ENCODE measurements around the gene CHTF18.

CHTF18 gene

DNA sequence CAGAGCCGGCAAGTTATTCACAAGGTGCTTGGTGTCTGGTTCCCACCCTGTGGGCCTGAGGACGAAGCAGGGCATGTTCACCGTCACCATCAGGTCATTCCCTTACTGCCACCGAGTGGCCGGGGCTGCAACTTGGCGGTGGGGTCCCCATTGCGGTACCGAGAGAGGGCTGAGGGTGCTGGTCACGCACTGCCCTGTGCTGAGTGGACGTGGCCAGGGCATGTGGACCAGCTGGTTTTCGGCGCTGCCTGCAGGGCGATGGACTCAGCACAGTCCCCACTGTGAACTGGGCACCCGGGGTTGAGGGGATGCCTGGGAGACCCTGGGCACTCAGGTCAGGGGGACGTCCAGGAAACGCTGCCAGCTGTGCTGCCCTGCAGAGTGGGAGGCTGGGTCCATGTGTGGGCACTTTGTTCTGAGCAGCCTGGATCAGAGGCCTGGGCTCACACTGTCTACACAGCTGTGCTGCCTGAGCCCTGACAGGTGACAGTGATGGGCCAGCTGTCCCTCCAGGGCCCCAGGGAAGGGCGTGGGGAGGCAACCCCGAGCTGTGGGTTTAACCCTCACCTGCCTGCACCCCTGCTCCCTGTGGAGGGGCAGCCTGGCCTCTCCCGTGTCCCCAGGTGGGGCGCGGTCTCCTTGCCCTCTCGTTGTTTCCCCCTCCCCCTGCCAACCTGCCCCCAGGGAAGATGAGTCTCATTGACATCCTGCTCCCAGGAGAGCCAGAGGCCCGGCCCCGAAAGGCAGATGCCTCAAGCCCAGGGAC lies 51.4 kb downstream of the CHTF18 start (continued):
- no peak for TF ChIP-seq ZNF514 (tag by site-specific recombination; IDR thresholded peaks at IDR 0.05)

DNA sequence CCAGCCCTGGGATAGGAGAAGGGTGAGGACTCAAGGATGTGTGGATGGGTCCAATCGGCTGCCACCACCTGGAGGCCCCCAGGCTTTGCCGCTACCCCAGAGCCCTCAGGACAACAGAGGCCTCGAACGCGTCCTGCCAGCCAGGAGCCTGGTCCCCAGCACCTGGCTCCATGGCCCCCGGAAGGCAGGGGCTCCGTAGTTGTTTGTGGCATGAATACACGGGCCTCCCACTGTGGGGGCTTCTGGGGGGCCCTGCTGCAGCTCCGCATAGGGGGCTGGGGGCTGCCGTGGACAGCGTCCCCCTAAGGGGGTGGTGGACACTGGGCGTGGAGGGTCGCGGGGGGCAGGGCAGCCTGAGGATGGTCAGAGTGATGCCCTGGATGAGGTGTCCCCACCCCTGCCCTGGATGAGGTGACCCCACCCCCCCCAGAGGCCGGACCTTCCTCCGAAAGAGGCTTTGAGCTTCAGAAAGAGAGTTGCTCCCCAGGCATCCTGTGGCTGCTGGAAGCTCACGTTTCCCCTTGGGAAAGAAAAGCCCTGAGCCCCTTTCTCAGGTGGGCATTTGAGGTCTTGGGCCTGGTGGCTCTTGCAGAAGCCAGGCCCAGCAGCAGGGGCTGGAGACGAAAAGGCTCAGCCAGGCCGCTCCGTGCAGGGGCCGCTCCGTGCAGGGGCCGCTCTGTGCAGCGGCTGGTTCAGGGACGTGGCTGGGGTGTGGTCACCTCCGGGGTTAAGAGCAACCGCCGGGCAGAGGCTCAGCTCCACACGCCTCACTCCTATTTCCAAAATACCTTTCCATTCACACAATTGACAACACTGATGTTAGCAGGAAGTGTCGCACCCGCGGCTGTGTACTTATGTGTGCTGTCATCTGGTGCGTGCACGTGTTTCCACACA lies 52.4 kb downstream of the CHTF18 start:
- TF ChIP-seq, protein P1, sequence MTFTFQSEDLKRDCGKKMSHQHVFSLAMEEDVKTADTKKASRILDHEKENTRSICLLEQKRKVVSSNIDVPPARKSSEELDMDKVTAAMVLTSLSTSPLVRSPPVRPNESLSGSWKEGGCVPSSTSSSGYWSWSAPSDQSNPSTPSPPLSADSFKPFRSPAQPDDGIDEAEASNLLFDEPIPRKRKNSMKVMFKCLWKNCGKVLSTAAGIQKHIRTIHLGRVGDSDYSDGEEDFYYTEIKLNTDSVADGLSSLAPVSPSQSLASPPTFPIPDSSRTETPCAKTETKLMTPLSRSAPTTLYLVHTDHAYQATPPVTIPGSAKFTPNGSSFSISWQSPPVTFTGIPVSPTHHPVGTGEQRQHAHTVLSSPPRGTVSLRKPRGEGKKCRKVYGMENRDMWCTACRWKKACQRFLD (tag by site-specific recombination; IDR thresholded peaks at IDR 0.05): no peak
- TF ChIP-seq KLF10 (tag by site-specific recombination; IDR thresholded peaks at IDR 0.05): no peak
- no peaks in the 10 kb centered on the region for H3K9me3 ChIP-seq (ENCODE audit: control insufficient read depth, insufficient read depth, low read depth, low read length)
- no peaks in the 10 kb centered on the region for H3K4me1 ChIP-seq (ENCODE audit: control insufficient read depth, insufficient read depth, low read length)
- no peak overlapping the region for H3K27ac ChIP-seq (ENCODE audit: extremely low read depth, low read depth, low read length)
- CTCF ChIA-PET: no interaction called here
- H3K36me3 ChIP-seq (ENCODE audit: control insufficient read depth in 2 of 2, insufficient read depth in 1 of 2, low read length in 2 of 2): no peaks in the 10 kb centered on the region
- H3K4me3 ChIP-seq (ENCODE audit: low read depth, low read length): no peak overlapping the region
- POLR2A ChIA-PET: no interaction called here

DNA sequence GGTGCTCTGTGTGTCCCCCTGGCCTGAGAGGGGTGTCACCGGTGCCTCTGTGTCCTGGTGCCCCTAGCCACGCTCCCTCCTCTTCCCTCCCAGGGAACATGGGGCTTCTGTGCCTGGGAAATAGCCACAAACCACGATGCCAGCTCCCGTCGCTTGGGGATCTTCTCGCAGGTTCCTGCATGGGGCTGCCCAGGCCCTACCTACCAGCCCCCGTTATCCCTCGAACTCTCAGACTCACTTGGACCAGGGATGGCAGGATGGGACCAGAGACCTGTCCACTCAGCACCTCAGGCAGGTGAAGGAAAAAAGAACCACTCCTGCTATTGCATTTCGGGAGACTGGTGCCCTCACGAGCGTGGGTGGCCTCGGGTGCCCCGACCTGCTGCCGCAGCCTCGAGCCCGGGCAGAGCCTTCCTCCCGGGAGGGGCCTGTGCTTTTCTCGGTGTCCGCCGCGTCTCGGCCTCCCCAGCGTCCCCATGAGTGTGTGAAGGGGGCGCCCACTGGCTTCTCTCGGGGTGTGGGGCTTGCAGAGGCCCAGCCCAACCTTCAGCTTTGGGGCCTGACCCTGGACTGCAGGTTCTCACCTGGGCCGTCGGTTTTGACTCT lies 53.1 kb downstream of the CHTF18 start:
- CTCF ChIA-PET: interaction anchor here (0.6 kb wide), 1 partner anchor 567 kb away, joined by 3 read pairs; no protein-coding TSS in a partner anchor

More for the DNA sequence above, 53.1 kb downstream of the CHTF18 start:
- Histone ChIP-seq H3K36me3 (ENCODE audit: control insufficient read depth in 2 of 2, insufficient read depth in 1 of 2, low read length in 2 of 2) (no peaks in the 10 kb centered on the region), H3K4me3 (ENCODE audit: low read depth, low read length) (no peak overlapping the region), H3K4me1 (ENCODE audit: control insufficient read depth, insufficient read depth, low read length) (no peaks in the 10 kb centered on the region), H3K27ac (ENCODE audit: extremely low read depth, low read depth, low read length) (no peak overlapping the region), H3K9me3 (ENCODE audit: control insufficient read depth, insufficient read depth, low read depth, low read length) (no peaks in the 10 kb centered on the region)
- POLR2A ChIA-PET: no interaction called here
- TF ChIP-seq ZNF600 (tag by site-specific recombination; IDR thresholded peaks at IDR 0.05) (no peak), ZNF654 (tag by site-specific recombination; IDR thresholded peaks at IDR 0.05; ENCODE audit: low read depth) (no peak), ZNF777 (tag by site-specific recombination; IDR thresholded peaks at IDR 0.05; ENCODE audit: borderline replicate concordance) (no peak), ZNF132 (tag by site-specific recombination; IDR thresholded peaks at IDR 0.05; ENCODE audit: borderline replicate concordance) (no peak), IKZF3 (tag by site-specific recombination; IDR thresholded peaks at IDR 0.05) (no peak), SP2 (tag by site-specific recombination; IDR thresholded peaks at IDR 0.05) (no peak), ZNF658 (tag by site-specific recombination; IDR thresholded peaks at IDR 0.05) (no peak), ZNF560 (tag by site-specific recombination; IDR thresholded peaks at IDR 0.05; ENCODE audit: borderline replicate concordance) (no peak)
- TF ChIP-seq, protein P2, sequence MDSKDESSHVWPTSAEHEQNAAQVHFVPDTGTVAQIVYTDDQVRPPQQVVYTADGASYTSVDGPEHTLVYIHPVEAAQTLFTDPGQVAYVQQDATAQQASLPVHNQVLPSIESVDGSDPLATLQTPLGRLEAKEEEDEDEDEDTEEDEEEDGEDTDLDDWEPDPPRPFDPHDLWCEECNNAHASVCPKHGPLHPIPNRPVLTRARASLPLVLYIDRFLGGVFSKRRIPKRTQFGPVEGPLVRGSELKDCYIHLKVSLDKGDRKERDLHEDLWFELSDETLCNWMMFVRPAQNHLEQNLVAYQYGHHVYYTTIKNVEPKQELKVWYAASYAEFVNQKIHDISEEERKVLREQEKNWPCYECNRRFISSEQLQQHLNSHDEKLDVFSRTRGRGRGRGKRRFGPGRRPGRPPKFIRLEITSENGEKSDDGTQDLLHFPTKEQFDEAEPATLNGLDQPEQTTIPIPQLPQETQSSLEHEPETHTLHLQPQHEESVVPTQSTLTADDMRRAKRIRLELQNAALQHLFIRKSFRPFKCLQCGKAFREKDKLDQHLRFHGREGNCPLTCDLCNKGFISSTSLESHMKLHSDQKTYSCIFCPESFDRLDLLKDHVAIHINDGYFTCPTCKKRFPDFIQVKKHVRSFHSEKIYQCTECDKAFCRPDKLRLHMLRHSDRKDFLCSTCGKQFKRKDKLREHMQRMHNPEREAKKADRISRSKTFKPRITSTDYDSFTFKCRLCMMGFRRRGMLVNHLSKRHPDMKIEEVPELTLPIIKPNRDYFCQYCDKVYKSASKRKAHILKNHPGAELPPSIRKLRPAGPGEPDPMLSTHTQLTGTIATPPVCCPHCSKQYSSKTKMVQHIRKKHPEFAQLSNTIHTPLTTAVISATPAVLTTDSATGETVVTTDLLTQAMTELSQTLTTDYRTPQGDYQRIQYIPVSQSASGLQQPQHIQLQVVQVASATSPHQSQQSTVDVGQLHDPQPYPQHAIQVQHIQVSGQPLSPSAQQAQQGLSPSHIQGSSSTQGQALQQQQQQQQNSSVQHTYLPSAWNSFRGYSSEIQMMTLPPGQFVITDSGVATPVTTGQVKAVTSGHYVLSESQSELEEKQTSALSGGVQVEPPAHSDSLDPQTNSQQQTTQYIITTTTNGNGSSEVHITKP (tag by site-specific recombination; IDR thresholded peaks at IDR 0.05): no peak
- TF ChIP-seq, protein P3, sequence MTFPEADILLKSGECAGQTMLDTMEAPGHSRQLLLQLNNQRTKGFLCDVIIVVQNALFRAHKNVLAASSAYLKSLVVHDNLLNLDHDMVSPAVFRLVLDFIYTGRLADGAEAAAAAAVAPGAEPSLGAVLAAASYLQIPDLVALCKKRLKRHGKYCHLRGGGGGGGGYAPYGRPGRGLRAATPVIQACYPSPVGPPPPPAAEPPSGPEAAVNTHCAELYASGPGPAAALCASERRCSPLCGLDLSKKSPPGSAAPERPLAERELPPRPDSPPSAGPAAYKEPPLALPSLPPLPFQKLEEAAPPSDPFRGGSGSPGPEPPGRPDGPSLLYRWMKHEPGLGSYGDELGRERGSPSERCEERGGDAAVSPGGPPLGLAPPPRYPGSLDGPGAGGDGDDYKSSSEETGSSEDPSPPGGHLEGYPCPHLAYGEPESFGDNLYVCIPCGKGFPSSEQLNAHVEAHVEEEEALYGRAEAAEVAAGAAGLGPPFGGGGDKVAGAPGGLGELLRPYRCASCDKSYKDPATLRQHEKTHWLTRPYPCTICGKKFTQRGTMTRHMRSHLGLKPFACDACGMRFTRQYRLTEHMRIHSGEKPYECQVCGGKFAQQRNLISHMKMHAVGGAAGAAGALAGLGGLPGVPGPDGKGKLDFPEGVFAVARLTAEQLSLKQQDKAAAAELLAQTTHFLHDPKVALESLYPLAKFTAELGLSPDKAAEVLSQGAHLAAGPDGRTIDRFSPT (tag by site-specific recombination; IDR thresholded peaks at IDR 0.05): no peak
- TF ChIP-seq, protein P4, sequence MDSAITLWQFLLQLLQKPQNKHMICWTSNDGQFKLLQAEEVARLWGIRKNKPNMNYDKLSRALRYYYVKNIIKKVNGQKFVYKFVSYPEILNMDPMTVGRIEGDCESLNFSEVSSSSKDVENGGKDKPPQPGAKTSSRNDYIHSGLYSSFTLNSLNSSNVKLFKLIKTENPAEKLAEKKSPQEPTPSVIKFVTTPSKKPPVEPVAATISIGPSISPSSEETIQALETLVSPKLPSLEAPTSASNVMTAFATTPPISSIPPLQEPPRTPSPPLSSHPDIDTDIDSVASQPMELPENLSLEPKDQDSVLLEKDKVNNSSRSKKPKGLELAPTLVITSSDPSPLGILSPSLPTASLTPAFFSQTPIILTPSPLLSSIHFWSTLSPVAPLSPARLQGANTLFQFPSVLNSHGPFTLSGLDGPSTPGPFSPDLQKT (IDR thresholded peaks at IDR 0.05; ENCODE audit: borderline replicate concordance, low read depth, low read length): no peak
- TF ChIP-seq, protein P5, sequence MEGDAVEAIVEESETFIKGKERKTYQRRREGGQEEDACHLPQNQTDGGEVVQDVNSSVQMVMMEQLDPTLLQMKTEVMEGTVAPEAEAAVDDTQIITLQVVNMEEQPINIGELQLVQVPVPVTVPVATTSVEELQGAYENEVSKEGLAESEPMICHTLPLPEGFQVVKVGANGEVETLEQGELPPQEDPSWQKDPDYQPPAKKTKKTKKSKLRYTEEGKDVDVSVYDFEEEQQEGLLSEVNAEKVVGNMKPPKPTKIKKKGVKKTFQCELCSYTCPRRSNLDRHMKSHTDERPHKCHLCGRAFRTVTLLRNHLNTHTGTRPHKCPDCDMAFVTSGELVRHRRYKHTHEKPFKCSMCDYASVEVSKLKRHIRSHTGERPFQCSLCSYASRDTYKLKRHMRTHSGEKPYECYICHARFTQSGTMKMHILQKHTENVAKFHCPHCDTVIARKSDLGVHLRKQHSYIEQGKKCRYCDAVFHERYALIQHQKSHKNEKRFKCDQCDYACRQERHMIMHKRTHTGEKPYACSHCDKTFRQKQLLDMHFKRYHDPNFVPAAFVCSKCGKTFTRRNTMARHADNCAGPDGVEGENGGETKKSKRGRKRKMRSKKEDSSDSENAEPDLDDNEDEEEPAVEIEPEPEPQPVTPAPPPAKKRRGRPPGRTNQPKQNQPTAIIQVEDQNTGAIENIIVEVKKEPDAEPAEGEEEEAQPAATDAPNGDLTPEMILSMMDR (tag by site-specific recombination; IDR thresholded peaks at IDR 0.05): no peak
